Anterior cingulate cortex (tissue), 58 donors: ENCODE data around the gene CHD1L.

Experiments used
- DNase-seq, 58 donors: peaks; one replicate each; lab custom pipeline; 2025; lab: John Stamatoyannopoulos, UW

CHD1L gene

DNA sequence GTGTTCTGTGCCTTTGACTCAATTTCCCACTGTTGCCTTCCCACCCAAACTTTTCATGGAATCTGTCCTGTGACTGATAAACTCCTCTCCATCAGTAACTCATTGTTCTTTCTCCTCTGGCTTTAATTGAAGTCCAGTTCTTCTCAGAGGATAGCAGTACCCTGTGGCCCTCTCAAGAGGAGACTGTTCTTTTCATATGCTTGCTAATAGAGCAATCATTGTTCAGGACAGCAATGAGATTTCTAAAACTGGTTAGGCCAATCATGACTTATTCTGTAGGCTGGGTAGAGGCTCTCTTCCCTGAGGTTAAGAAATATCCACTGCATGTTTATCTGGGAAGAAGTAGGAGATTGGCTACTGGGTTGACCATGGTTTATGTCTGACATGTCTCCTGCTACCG, 98.8 kb downstream of the CHD1L start:
- no peak for DNase-seq
